HCT116 (cell line): ENCODE measurements around the gene BCO1. TPM values are rescaled to one million over a fixed set of nuclear protein-coding genes. Genes with fewer than 3 reads are reported as not detected.

Source experiments
- ATAC-seq: fragments of 200-7000 bp; cut with Tn5 transposase; 2 replicates; pipeline ENCODE4 v1.9.1; 2020; ENCODE audit warnings: mild to moderate bottlenecking, moderate library complexity
- BruUV-seq: library from RNA; stranded (reverse); fragments of 400-500 nt; replicated peaks from 2 replicates; lab custom pipeline; 2021; lab: Mats Ljungman, UMichigan
- CTCF ChIA-PET: fragments of 300-600 bp; sonication (Branson Sonifier 250); formaldehyde crosslinking; loops from one replicate; lab custom pipeline; 2021; ENCODE audit warnings: antibody characterized with exemption; lab: Charles Lee
- POLR2A ChIA-PET: fragments of 300-600, 350-600 bp; sonication (Branson Sonifier 250); formaldehyde crosslinking; loops from one replicate; lab custom pipeline; 2021; ENCODE audit warnings: antibody characterized with exemption; lab: Charles Lee
- RAD21 ChIA-PET, 2 experiments: fragments of 300-600 bp; sonication (Branson Sonifier 250); formaldehyde crosslinking; loops; one replicate each; lab custom pipeline; 2023; ENCODE audit warnings: low total read pairs in 2 of 2; ENCODE audit not compliant: uncharacterized antibody in 2 of 2, unreplicated experiment in 2 of 2, low non-redundant PET in 1 of 2; lab: Charles Lee
- DNase-seq: peaks from one replicate; pipeline ENCODE4 v3.0.0-alpha.2; 2010; ENCODE audit warnings: low read depth, low spot score
- H2AFZ ChIP-seq: fragments of 200-600 bp; shearing (Covaris generic), sonication (generic); 2 replicates; pipeline ENCODE4 v1.6.1; 2017; ENCODE audit warnings: low read depth, mixed run types, mixed read lengths, antibody characterized with exemption, low read length; ENCODE audit not compliant: poor library complexity, severe bottlenecking
- H3K27ac ChIP-seq: 2 replicates; pipeline ENCODE4 v1.5.1; 2012; ENCODE audit warnings: low read depth, low read length
- H3K27me3 ChIP-seq: fragments of 200-600 bp; sonication (generic); 2 replicates; pipeline ENCODE4 v1.6.1; 2016; ENCODE audit warnings: mixed run types, low read length, mixed read lengths; ENCODE audit not compliant: insufficient read depth
- H3K36me3 ChIP-seq, 2 experiments: fragments of 200-500 bp in 1 of 2; fragments of 200-600 bp in 1 of 2; sonication (Bioruptor generic) in 1 of 2; sonication (generic) in 1 of 2; 2 replicates each; pipeline versions ENCODE4 v1.5.1 to v1.6.1; 2014 to 2016; ENCODE audit warnings: low read length in 2 of 2, inconsistent platforms in 1 of 2, mixed read lengths in 1 of 2, mixed run types in 1 of 2; ENCODE audit not compliant: insufficient read depth in 2 of 2, control insufficient read depth in 1 of 2
- H3K4me1 ChIP-seq, 2 experiments: fragments of 200-600 bp in 1 of 2; sonication (generic) in 1 of 2; 2 replicates each; pipeline versions ENCODE4 v1.5.1 to v1.6.1; 2012 to 2017; ENCODE audit warnings: low read length in 2 of 2, inconsistent platforms in 1 of 2, mild to moderate bottlenecking in 1 of 2, mixed read lengths in 1 of 2, mixed run types in 1 of 2, moderate library complexity in 1 of 2; ENCODE audit not compliant: insufficient read depth in 2 of 2, control insufficient read depth in 1 of 2
- H3K4me2 ChIP-seq: fragments of 200-600 bp; sonication (generic); 2 replicates; pipeline ENCODE4 v1.6.1; 2017; ENCODE audit warnings: mixed run types, low read length, mixed read lengths
- H3K4me3 ChIP-seq, 2 experiments: fragments of 200-600 bp in 1 of 2; sonication (generic) in 1 of 2; replicated peaks in 1 of 2; 2 replicates each; pipeline ENCODE4 v1.5.1; 2011 to 2016; ENCODE audit warnings: low read length in 2 of 2, control low read depth in 1 of 2, low read depth in 1 of 2, mild to moderate bottlenecking in 1 of 2, mixed read lengths in 1 of 2, mixed run types in 1 of 2
- H3K79me2 ChIP-seq: fragments of 200-600 bp; sonication (generic); 2 replicates; pipeline ENCODE4 v1.6.1; 2017; ENCODE audit warnings: mild to moderate bottlenecking, mixed run types, low read length, moderate library complexity, mixed read lengths; ENCODE audit not compliant: insufficient read depth
- H3K9ac ChIP-seq: fragments of 200-600 bp; sonication (generic); 2 replicates; pipeline ENCODE4 v1.6.1; 2016; ENCODE audit warnings: low read length, mixed read lengths
- H3K9me2 ChIP-seq: fragments of 200-600 bp; sonication (generic), shearing (Covaris generic); 2 replicates; pipeline ENCODE4 v1.6.1; 2017; ENCODE audit warnings: mixed run types, mild to moderate bottlenecking, moderate library complexity; ENCODE audit not compliant: insufficient read depth
- H3K9me3 ChIP-seq, 2 experiments: fragments of 200-500 bp in 1 of 2; fragments of 200-600 bp in 1 of 2; sonication (Bioruptor generic) in 1 of 2; sonication (generic) in 1 of 2; 2 replicates each; pipeline ENCODE4 v1.6.1; 2014 to 2017; ENCODE audit warnings: low read length in 2 of 2, mixed read lengths in 2 of 2, inconsistent platforms in 1 of 2, low read depth in 1 of 2, mild to moderate bottlenecking in 1 of 2, mixed run types in 1 of 2, moderate library complexity in 1 of 2; ENCODE audit not compliant: control insufficient read depth in 1 of 2, insufficient read depth in 1 of 2
- H4K20me1 ChIP-seq: fragments of 200-600 bp; sonication (generic), shearing (Covaris generic); 2 replicates; pipeline ENCODE4 v1.6.1; 2017; ENCODE audit warnings: mixed run types, mild to moderate bottlenecking, moderate library complexity; ENCODE audit not compliant: insufficient read depth
- ELF1 ChIP-seq: IDR thresholded peaks from 2 replicates; pipeline ENCODE4 v1.6.1; 2012; ENCODE audit warnings: low read depth, borderline replicate concordance
- EZH2phosphoT487 ChIP-seq: fragments of 200-600 bp; IDR thresholded peaks from 2 replicates; pipeline ENCODE4 v1.6.1; 2018; ENCODE audit warnings: antibody characterized with exemption, borderline replicate concordance
- FOSL1 ChIP-seq: IDR thresholded peaks from 2 replicates; pipeline ENCODE4 v1.6.1; 2012; ENCODE audit warnings: low read depth
- JUND ChIP-seq: IDR thresholded peaks from 2 replicates; pipeline ENCODE4 v1.6.1; 2012
- MAX ChIP-seq: IDR thresholded peaks from 2 replicates; pipeline ENCODE4 v1.6.1; 2012
- POLR2A ChIP-seq: IDR thresholded peaks from 2 replicates; pipeline ENCODE4 v1.7.0; 2011; ENCODE audit warnings: borderline replicate concordance; ENCODE audit not compliant: insufficient read depth, insufficient read length; ENCODE audit errors: extremely low read depth
- POLR2AphosphoS5 ChIP-seq: IDR thresholded peaks from 2 replicates; pipeline ENCODE4 v1.6.1; 2011; ENCODE audit warnings: mild to moderate bottlenecking, low read depth, low read length, moderate library complexity
- RAD21 ChIP-seq: IDR thresholded peaks from 2 replicates; pipeline ENCODE4 v1.6.1; 2012; ENCODE audit warnings: low read depth, mild to moderate bottlenecking
- REST ChIP-seq: IDR thresholded peaks from 2 replicates; pipeline ENCODE4 v1.6.1; 2012; ENCODE audit warnings: low read depth
- SIN3A ChIP-seq: IDR thresholded peaks from 2 replicates; pipeline ENCODE4 v1.6.1; 2012; ENCODE audit warnings: low read depth
- SRF ChIP-seq: IDR thresholded peaks from 2 replicates; pipeline ENCODE4 v1.6.1; 2012; ENCODE audit warnings: low read depth
- TCF7L2 ChIP-seq: IDR thresholded peaks from 2 replicates; pipeline ENCODE4 v1.7.0; 2011; ENCODE audit warnings: borderline replicate concordance, inconsistent platforms; ENCODE audit not compliant: insufficient read depth, insufficient read length; ENCODE audit errors: extremely low read depth
- ZFX ChIP-seq: fragments of 450-650 bp; IDR thresholded peaks from 2 replicates; pipeline ENCODE4 v1.6.1; 2017
- ZNF274 ChIP-seq: fragments of 200-500 bp; sonication (Bioruptor generic); IDR thresholded peaks from 2 replicates; pipeline ENCODE4 v1.6.1; 2014; ENCODE audit warnings: mild to moderate bottlenecking, low read depth, low read length, inconsistent platforms
- intact Hi-C: fragments of 100-400 bp; cut with micrococcal nuclease; formaldehyde crosslinking; loops from 2 replicates; pipeline ENCODE4 v1.10.0; 2022
- total RNA-seq: library from RNA; stranded (reverse); gene quantifications from one replicate; pipeline ENCODE4 v1.2.1, GENCODE V29; 2021; ENCODE audit not compliant: unreplicated experiment
- TF ChIP-seq, protein P1 (sequence below), 3 experiments: fragments of 200-600 bp in 1 of 3; sonication (generic) in 1 of 3; IDR thresholded peaks in 2 of 3; conservative IDR thresholded peaks in 1 of 3; 2 replicates each; pipeline ENCODE4 v1.5.1; 2012 to 2017; ENCODE audit warnings: low read depth in 2 of 3, low read length in 2 of 3, antibody characterized with exemption in 1 of 3, borderline replicate concordance in 1 of 3, control low read depth in 1 of 3, mild to moderate bottlenecking in 1 of 3, mixed read lengths in 1 of 3, mixed run types in 1 of 3, moderate library complexity in 1 of 3; ENCODE audit not compliant: insufficient read depth in 1 of 3

Gene BCO1
- total RNA-seq, 1 experiment from 2014 or later = not detected

DNA sequence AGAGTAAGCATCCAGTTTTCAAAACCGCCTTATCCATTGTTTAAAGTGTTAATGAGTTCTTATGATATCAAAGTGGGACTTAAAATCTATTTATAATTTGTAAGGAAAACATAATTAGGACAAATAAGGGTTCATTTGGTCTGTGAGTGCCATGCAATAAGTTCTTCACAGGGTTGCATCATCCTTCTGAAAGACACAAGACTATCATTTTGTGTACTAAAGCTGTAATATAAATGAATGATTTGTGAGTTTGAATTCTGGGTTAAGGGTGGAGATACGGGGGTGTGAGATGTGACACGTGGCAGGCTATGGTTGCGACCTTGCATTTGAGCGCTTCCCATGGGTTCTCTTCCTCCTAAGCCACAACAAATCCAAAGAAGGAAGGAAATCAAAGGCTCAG is 83.0 kb downstream of the BCO1 start (continued):
- no peak for TF ChIP-seq REST
- TF ChIP-seq, protein P1, sequence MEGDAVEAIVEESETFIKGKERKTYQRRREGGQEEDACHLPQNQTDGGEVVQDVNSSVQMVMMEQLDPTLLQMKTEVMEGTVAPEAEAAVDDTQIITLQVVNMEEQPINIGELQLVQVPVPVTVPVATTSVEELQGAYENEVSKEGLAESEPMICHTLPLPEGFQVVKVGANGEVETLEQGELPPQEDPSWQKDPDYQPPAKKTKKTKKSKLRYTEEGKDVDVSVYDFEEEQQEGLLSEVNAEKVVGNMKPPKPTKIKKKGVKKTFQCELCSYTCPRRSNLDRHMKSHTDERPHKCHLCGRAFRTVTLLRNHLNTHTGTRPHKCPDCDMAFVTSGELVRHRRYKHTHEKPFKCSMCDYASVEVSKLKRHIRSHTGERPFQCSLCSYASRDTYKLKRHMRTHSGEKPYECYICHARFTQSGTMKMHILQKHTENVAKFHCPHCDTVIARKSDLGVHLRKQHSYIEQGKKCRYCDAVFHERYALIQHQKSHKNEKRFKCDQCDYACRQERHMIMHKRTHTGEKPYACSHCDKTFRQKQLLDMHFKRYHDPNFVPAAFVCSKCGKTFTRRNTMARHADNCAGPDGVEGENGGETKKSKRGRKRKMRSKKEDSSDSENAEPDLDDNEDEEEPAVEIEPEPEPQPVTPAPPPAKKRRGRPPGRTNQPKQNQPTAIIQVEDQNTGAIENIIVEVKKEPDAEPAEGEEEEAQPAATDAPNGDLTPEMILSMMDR (IDR thresholded peaks at IDR 0.05 in 2 of 3, conservative IDR thresholded peaks at IDR 0.05 in 1 of 3; ENCODE audit: borderline replicate concordance in 1 of 3, insufficient read depth in 1 of 3, low read depth in 2 of 3, low read length in 2 of 3) = no peak
- TF ChIP-seq JUND = no peak
- no peak for TF ChIP-seq POLR2A
- TF ChIP-seq FOSL1 = no peak
- TF ChIP-seq, all 23 proteins: peak for 0

DNA sequence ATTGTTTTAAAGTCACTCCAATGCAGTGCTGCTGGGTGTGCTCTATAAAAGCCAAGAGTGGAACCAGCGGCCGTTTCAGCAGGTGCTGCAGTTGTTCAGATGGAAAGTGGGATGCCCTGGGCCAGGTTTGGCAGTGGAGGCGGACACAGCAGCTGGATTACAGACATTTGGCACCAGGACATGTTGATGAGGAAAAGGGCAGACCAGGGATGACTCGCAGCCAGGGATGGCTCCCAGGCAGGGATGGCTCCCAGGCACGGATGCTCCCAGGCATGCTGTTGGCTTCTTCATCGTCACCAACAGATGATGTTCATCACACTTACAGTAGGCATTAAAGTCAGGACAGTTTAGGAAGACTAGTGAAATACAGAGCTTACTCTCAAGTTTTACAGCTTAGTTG is 86.3 kb downstream of the BCO1 start:
- RAD21 ChIA-PET = no interaction called here
- BruUV-seq = no TSS peak
- Histone ChIP-seq H3K4me2 (no peak overlapping the region), H3K9ac (no peak overlapping the region), H4K20me1 (peaks cover 4% of the 10 kb centered on the region; the same call in 1 of the 2 replicates), H3K9me2 (no peaks in the 10 kb centered on the region), H2AFZ (no peak overlapping the region), H3K4me3 (no peak overlapping the region), H3K27ac (no peak overlapping the region), H3K4me1 (no peaks in the 10 kb centered on the region; a peak in 2 of 4 replicates), H3K27me3 (no peaks in the 10 kb centered on the region), H3K9me3 (no peaks in the 10 kb centered on the region), H3K79me2 (peaks cover 91% of the 10 kb centered on the region), H3K36me3 (no peaks in the 10 kb centered on the region)
- ATAC-seq (no peak), DNase-seq (no peak)
- intact Hi-C loops = no loop called here
- CTCF ChIA-PET = no interaction called here
- POLR2A ChIA-PET = no interaction called here
- TF ChIP-seq ELF1 = no peak
- no peak for TF ChIP-seq POLR2AphosphoS5
- no peak for TF ChIP-seq TCF7L2
- no peak for TF ChIP-seq RAD21
- no peak for TF ChIP-seq ZFX
- TF ChIP-seq SIN3A = no peak
- no peak for TF ChIP-seq SRF
- no peak for TF ChIP-seq MAX
- TF ChIP-seq EZH2phosphoT487 = no peak
- TF ChIP-seq ZNF274 = no peak
- TF ChIP-seq FOSL1 = no peak
- TF ChIP-seq POLR2A = no peak
- no peak for TF ChIP-seq JUND
- TF ChIP-seq REST = no peak
